NCI-H460 (cell line): ENCODE measurements around the gene SLC26A11. TPM values are rescaled to one million over a fixed set of nuclear protein-coding genes. Genes with fewer than 3 reads are reported as not detected.
"Not testable (repeated sequence)": the region's sequence is repeated elsewhere in the genome, so short reads cannot be mapped to it uniquely, and the experiment has no call there.

Experiments
- DNase-seq: peaks from one replicate; pipeline ENCODE4 v3.0.0-alpha.2; 2016; ENCODE audit warnings: low read depth; ENCODE audit errors: extremely low read depth
- total RNA-seq: library from RNA; depleted of rRNA; stranded (reverse); fragments of >200 nt; shearing (Covaris generic); gene quantifications from 2 replicates; pipeline ENCODE4 v1.2.3, GENCODE V29; 2014

Gene SLC26A11
- total RNA-seq, 1 experiment from 2014 or later, result 7.6 TPM

DNA sequence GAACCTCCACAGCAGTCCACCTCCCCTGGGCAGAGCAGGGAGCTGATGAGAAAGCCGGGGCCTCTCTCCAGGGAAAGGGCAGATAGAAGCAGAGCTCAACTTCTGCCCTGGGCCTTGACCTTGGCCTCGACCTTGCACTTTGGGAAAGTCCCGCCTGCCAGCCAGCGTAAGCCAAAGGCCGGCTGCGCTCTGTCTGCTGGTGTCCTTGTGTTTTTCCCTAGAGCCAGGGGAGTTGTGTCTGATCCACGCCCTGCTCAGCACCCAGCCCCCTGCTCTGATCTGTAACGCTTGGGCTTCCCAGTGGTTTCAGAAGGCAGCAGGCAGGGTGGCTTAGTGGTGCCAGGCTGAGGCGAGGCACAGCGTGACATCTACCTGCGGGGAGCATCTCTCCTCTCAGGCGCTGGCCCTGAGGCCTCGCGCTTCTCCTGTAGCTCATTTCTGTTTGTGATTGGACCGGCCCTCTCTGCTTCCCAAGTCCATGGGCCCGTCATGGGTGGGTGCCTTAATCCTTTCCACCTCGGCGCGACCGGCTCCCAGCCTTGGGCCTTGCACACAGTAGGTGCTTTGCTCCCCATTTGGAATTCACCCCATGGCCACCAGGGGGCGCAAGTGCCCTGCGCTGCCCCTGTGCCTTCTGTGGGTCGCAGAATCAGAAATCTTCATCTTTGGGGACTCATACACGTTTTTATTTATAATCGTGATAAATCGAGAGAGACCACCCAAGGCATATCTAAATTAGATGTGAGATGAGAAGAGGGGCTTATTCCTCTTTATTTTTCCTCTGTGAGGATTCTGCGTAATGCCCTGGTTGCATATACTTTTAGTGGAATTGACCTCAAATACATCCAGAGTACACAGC, 24.3 kb upstream of the SLC26A11 start:
- no peak for DNase-seq

DNA sequence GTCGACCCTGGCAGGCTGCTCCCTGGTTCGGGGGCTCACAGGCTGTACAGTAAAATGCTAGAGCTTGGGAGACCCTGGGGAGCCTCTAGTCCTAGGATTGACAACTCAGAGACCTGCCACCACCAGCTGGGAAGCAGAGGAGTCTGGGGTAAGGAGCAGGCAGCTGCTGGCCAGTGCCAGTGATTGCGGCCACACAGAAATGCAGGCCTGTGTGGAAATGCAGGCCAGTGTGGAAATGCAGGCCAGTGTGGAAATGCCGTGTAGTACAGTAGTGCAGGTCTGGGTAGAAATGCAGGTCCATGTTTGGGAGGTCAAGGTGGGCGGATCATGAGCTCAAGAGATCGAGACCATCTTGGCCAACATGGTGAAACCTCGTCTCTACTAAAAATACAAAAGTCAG, 23.6 kb upstream of the SLC26A11 start:
- no peak for DNase-seq

DNA sequence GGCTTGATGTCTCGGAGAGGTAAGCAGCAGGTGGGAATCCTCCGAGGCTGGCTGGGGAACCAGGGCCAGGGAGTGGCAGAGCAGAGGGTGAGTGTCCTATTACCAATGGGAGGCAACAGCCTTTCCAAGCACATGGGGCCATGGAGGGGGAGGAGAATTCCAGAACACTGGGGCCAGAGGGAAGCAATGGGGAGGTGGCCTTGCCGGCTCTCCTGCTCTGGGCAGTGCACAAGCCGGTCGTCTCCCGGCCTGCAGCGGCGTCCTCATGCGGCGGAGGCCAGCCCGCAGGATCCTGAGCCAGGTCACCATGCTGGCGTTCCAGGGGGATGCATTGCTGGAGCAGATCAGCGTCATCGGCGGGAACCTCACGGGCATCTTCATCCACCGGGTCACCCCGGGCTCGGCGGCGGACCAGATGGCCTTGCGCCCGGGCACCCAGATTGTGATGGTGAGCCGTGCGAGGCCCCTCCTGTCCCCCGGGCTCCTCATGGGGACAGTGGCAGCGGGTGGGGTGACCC, 22.0 kb upstream of the SLC26A11 start:
- DNase-seq, result no peak

DNA sequence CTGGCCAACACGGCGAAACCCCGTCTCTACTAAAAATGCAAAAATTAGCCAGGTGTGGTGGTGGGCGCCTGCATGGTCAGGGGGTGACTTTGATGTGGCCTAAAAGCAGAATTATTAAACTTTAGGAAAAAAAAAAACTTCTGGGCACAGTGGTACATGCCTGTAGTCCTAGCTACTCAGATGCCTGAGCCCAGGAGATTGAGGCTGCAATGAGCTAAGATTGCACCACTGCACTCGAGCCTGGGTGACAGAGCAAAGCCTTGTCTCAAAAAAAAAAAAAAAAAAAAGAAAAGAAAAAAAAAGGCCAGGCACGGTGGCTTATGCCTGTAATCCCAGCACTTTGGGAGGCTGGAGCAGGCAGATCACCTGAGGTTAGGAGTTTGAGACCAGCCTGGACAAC, 20.9 kb upstream of the SLC26A11 start:
- DNase-seq, result not testable (repeated sequence)

DNA sequence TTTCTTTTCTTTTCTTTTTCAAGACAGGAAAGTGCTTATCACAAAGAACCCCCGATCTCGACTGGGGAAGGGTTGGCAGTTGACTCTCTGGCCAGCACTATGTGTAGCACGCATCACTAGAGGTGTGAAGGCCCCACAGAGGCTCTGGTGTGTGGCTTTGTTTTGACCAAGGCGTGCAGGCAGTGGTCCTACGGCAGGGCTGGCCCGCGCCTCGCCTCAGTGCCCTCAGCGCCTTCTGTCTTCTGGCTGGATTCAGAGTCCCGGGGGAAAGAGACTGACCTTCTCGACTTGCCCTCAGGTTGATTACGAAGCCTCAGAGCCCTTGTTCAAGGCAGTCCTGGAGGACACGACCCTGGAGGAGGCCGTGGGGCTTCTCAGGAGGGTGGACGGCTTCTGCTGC, 18.8 kb upstream of the SLC26A11 start:
- no peak for DNase-seq

- DNase-seq, result no peak
Measured at GRCh38 chr17:80202197-80202596, 18.0 kb upstream of the SLC26A11 start.

- no peak for DNase-seq
Measured at GRCh38 chr17:80203471-80203963, 16.7 kb upstream of the SLC26A11 start.

- no peak for DNase-seq
Measured at GRCh38 chr17:80204626-80205468, 15.4 kb upstream of the SLC26A11 start.

DNA sequence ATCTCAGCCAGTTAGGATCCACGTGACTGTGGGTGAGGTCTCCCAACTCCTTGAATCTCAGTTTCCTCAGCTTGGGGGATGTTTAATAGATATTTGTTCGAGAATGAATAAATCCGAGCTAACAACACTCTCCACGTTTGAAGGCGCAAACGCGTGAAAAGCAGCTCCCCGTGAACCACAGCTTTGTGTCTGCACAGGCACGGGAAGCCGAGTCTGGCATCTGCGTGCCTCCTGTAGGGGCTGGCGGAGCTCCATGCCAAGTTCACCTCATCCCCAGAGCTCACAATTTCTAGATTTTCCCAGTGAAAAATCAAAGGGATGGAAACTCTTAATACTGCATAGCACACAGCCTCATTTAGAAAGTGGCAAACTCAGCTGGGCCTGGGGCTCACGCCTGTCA, 14.4 kb upstream of the SLC26A11 start:
- no peak for DNase-seq

DNA sequence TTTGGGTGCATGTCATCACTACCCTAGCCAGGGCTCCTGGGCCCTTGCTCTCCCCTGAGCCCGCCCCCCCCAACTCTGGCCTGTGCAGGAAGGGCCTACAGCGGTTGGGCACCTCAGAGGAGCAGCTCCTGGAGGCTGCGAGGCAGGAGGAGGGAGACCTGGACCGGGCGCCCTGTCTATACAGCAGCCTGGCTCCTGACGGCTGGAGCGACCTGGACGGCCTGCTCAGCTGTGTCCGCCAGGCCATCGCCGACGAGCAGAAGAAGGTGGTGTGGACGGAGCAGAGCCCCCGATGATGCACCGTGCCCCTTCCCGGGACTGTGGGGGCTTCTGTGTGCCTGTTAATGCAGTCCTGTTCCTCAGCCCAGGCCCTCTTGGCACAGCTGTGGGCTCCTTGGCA, 12.2 kb upstream of the SLC26A11 start:
- DNase-seq, result no peak

GRCh38 chr17:80209765-80210164, 10.5 kb upstream of the SLC26A11 start:
- no peak for DNase-seq

DNA sequence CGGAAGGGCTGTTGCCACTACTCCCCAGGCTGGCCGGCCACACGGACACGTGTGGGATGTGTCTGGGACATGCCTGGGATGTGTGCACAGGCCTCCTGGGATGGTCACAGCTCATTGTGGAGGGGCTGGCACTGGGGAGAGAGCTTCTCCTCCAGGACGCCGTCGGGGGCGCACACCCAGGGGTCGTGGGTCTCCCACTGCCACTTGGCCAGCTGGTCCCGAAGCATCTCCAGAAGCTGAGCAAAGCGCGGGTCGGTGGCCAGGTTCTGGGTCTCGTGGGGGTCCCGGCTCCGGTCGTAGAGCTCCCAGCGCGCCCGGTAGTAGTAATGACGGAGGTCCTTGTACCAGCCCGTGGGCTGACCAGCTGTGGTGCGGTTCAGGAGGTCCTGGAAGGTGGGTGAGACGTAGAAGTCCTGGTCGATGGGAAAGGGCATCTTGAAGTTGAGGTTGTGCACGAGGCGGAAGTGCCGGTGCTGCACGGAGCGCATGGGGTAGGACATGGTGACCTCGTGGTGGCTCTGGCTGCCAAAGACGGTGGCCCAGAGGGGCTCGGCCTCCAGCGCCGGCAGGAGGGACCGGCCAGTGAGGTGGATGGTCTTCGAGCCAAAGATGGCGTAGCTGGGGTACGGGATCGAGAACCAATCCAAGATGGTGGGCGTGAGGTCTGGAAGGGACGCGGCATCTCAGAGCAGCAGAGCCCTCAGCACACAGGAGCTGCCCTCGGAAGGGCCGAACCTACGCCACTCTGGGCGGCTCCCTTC, 9.7 kb upstream of the SLC26A11 start:
- no peak for DNase-seq

- no peak for DNase-seq
Measured at GRCh38 chr17:80212109-80212508, 8.1 kb upstream of the SLC26A11 start.

DNA sequence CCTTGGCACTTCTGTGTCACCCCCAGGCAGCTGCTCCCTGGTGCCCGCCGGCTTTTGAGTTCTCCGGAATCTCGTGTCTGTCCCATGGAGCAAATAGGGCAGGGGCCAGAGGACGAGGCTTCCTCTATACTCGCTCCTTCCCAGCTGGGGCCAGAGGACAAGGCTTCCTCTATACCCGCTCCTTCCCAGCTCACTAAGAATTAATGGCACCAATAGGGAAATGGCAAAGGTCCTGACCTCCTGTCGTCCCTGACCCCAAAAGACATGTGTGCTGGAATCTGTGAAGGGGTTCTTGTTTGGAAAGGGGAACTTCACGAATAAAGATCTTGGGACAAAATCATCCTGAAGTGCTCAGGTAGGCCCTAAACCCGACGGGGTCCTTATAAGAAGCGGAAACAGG, 7.7 kb upstream of the SLC26A11 start:
- DNase-seq, result no peak

DNA sequence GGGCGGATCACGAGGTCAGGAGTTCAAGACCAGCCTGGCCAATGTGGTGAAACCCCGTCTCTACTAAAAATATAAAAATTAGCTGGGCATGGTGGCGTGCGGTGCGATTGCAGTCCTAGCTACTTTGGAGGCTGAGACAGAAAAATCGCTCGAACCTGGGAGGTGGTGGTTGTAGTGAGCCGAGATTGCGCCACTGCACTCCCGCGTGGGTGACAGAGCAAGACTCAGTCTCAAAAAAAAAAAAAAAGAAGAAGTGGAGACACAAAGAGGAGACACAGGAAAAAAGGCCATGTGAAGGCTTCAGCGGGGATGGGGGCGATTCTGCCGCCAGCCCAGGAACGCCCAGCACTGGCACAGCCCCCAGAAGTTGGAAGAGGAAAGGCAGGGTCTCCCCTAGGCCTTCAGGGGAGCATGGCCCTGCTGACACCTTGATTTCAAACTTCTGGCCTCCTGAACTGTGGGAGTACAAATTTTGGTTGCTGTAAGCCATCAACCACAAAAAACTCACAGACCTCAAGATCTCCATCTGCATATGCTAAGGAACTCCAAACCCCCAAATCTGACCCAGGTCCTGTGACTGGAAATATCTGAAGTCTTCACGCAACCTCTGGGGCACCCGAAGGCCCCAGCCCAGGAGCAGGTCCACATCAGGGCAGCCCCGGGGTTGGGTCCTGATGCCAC, 7.1 kb upstream of the SLC26A11 start:
- DNase-seq, result no peak

DNA sequence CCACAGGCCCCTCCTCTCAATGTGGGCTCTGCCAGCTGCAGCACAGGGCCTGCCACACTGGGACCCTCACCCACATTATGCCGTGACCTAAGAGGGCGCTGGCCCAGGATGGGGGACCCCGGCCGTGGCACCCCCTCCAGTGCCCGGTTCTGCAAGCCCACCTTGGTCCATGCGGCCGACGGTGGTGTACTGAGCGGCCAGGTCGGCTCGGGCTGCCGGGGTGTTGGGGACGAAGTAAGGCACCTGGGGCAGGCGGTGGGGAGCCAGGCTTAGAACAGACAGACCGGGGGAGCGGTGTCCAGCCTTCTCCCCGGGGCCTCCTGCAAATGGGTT, 6.6 kb upstream of the SLC26A11 start:
- no peak for DNase-seq

GRCh38 chr17:80214012-80214877, 6.0 kb upstream of the SLC26A11 start:
- DNase-seq, result no peak

GRCh38 chr17:80214878-80215210, 5.4 kb upstream of the SLC26A11 start:
- DNase-seq, result no peak
